Aorta (tissue), 5 donors: Measurements from ENCODE around the gene CCDC190. TPM values are rescaled to one million over a fixed set of nuclear protein-coding genes. Genes with fewer than 3 reads are reported as not detected.
"Not testable (repeated sequence)": the region's sequence is repeated elsewhere in the genome, so short reads cannot be mapped to it uniquely, and the experiment has no call there.

ENCODE experiments used
- ATAC-seq: fragments of 200-7000 bp; cut with Tn5 transposase; one replicate; pipeline ENCODE4 v1.9.1; 2022; ENCODE audit warnings: moderate library complexity; ENCODE audit not compliant: low FRiP score
- DNase-seq, 2 donors: peaks; one replicate each; pipeline ENCODE4 v3.0.0-alpha.2; 2020
- H3K27ac ChIP-seq, 2 donors: one replicate each; pipeline ENCODE4 v1.5.1; 2013; ENCODE audit warnings: low read length in 2 of 2, mild to moderate bottlenecking in 2 of 2, moderate library complexity in 2 of 2, control low read depth in 1 of 2, inconsistent platforms in 1 of 2, low read depth in 1 of 2
- H3K27me3 ChIP-seq, 2 donors: one replicate each; pipeline ENCODE4 v1.6.1; 2013; ENCODE audit warnings: control low read depth in 1 of 2, low read length in 1 of 2, mild to moderate bottlenecking in 1 of 2, moderate library complexity in 1 of 2; ENCODE audit not compliant: insufficient read depth in 2 of 2, control insufficient read depth in 1 of 2
- H3K36me3 ChIP-seq, 2 donors: one replicate each; pipeline ENCODE4 v1.6.1; 2013; ENCODE audit warnings: control low read depth in 1 of 2, low read length in 1 of 2, mild to moderate bottlenecking in 1 of 2; ENCODE audit not compliant: insufficient read depth in 2 of 2, control insufficient read depth in 1 of 2
- H3K4me1 ChIP-seq, 2 donors: one replicate each; pipeline ENCODE4 v1.6.1; 2013; ENCODE audit warnings: low read length in 2 of 2, control low read depth in 1 of 2, mild to moderate bottlenecking in 1 of 2, moderate library complexity in 1 of 2; ENCODE audit not compliant: insufficient read depth in 2 of 2, control insufficient read depth in 1 of 2
- H3K4me3 ChIP-seq, 2 donors: one replicate each; pipeline ENCODE4 v1.5.1; 2013; ENCODE audit warnings: low read length in 2 of 2, control low read depth in 1 of 2, mild to moderate bottlenecking in 1 of 2
- H3K9me3 ChIP-seq: one replicate; pipeline ENCODE4 v1.6.1; 2013; ENCODE audit warnings: mild to moderate bottlenecking, low read length; ENCODE audit not compliant: control insufficient read depth
- WGBS, 2 donors: extraction: QIAGEN DNeasy Blood & Tissue Kit; methylation state at CpG; one replicate each; pipeline ENCODE4 v1.1.7; 2013; 5-methylcytosine and 5-hydroxymethylcytosine counted together
- intact Hi-C, 2 donors: fragments of 100-400 bp; cut with DNase I; formaldehyde crosslinking; loops; one replicate each; pipeline versions ENCODE4 v1.14.2 to v1.15.0; 2022
- polyA plus RNA-seq, 2 donors: library from polyadenylated mRNA; stranded (reverse); fragments of 200-250 nt; gene quantifications; one replicate each; pipeline ENCODE4 v1.2.3, GENCODE V29; 2013
- total RNA-seq, 2 donors: library from RNA; stranded (reverse); fragmentation: NEBNext Ultra II Directional; extraction: Animal tissue kit (Norgen Biotek cat#: 25700); gene quantifications; one replicate each; pipeline ENCODE4 v1.2.1, GENCODE V29; 2021
- donor health status: healthy with polysubstance abuse.
- donor health status: Bipolar disorder and iron deficiency.
- donor health status: DM: no; HTN: no; CAD: no.
- donor health status: DM: no; HTN: no; CAD: no.
- donor health status: DM: yes; HTN: yes; CAD: no.

CCDC190 gene
- total and polyA plus RNA-seq, 4 donors, result 1.0 to 4.1 (median 1.9) TPM

DNA sequence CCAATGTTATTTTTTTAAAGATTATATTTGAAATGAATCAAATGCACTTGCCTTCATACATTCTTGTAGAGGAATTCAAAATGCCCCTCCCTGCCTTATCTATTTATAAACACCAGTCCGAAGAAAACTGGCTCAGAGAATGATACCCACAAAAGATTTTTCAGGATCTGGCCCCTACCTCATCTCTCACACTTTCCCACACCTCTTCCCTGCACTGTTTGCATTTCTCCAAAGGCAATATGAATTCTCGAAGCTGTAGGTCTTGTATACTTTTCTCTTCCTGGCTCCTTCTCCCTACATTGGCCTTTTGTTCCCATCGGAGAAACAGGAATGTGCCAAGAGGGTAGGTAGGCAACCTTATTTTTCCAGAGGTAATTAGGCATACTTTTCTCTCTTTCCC, 12.0 kb upstream of the CCDC190 start:
- no peaks in the 10 kb centered on the region for H3K36me3 ChIP-seq
- H3K9me3 ChIP-seq, result no peaks in the 10 kb centered on the region
- DNase-seq (no peak), ATAC-seq (no peak)
- intact Hi-C loops, result loop anchor here in 1 of 2 donors (2.0 kb wide), 1 partner anchor 14 kb away; no protein-coding TSS in a partner anchor
- H3K27me3 ChIP-seq, result no peaks in the 10 kb centered on the region
- peak overlapping the region in 1 of 2 donors; percentile 37 for H3K27ac ChIP-seq
- H3K4me1 ChIP-seq, result peaks cover 0 to 1% of the 10 kb centered on the region in 2 donors
- 6 to 8% methylated on average over 3 of the region's 3 CpGs for WGBS, 2 donors
- H3K4me3 ChIP-seq, result no peak overlapping the region

DNA sequence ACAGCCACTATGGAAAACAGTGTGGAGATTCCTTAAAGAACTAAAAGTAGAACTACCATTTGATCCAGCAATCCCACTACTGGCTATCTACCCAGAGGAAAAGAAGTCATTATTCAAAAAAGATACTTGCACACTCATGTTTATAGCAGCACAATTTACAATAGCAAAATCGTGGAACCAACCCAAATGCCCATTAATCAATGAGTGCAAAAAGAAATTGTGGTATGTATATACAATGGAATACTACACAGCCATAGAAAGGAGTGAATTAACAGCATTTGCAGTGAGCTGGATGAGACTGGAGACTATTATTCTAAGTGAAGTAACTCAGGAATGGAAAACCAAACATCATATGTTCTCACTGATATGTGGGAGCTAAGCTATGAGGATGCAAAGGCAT, 10.4 kb upstream of the CCDC190 start:
- 66 to 77% methylated on average over 1 of the region's 1 CpG for WGBS, 2 donors
- DNase-seq, H3K36me3 ChIP-seq, H3K27me3 ChIP-seq, H3K27ac ChIP-seq, H3K9me3 ChIP-seq, intact Hi-C loops, H3K4me3 ChIP-seq, ATAC-seq, H3K4me1 ChIP-seq: not testable (repeated sequence)

DNA sequence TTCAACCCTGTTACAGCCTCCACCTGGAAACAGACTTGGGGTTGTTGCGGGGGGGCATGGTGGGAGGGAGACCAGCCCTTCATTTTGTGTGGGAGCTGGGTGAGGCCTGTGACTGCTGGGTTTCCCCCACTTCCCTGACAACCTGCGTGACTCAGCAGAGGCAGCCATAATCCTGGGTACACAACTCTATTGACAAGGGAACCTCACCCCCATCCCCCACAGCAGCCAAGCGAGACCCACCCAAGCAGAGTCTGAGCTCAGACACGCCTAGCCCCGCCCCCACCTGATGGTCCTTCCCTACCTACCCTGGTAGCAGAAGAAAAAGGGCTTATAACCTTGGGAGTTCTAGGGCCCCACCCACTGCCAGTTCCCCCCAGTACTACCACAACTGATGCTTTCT, 8.0 kb upstream of the CCDC190 start:
- Histone ChIP-seq H3K36me3 (no peaks in the 10 kb centered on the region), H3K9me3 (no peaks in the 10 kb centered on the region), H3K4me3 (no peak overlapping the region), H3K27me3 (no peaks in the 10 kb centered on the region), H3K27ac (no peak overlapping the region), H3K4me1 (peaks cover 0 to 1% of the 10 kb centered on the region in 2 donors)
- 93 to 97% methylated on average over 5 of the region's 5 CpGs for WGBS, 2 donors
- ATAC-seq (no peak), DNase-seq (no peak)
- intact Hi-C loops, result no loop called here

DNA sequence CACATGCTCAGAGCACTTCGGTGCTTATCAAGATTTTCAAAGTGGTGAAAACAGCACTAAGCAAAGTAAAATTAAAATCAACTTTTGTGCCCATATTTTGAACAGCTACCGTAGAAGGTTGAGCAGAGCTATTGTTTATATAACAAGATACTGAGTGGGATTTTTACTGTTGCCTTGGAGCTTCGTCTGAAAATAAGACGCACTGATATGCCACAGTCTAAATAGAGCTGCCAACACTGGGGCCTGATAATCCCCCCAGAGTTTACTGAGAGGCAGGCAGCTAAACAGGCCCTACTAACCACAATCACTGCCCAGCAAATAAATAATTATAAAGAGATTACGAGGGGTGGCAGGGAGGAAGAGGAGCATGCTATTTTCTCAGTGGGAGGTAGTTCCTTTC, 650 bp upstream of the CCDC190 start:
- H3K36me3 ChIP-seq, result no peaks in the 10 kb centered on the region
- no peaks in the 10 kb centered on the region for H3K9me3 ChIP-seq
- intact Hi-C loops, result no loop called here
- H3K4me3 ChIP-seq, result no peak overlapping the region
- H3K4me1 ChIP-seq, result peaks cover 8 to 16% of the 10 kb centered on the region in 2 donors
- H3K27me3 ChIP-seq, result no peaks in the 10 kb centered on the region
- ATAC-seq, result peak; percentile 41
- H3K27ac ChIP-seq, result peak overlapping the region; percentile 80 to 99
- DNase-seq, result no peak
- WGBS, 2 donors, result 4 to 8% methylated on average over 5 of the region's 5 CpGs

DNA sequence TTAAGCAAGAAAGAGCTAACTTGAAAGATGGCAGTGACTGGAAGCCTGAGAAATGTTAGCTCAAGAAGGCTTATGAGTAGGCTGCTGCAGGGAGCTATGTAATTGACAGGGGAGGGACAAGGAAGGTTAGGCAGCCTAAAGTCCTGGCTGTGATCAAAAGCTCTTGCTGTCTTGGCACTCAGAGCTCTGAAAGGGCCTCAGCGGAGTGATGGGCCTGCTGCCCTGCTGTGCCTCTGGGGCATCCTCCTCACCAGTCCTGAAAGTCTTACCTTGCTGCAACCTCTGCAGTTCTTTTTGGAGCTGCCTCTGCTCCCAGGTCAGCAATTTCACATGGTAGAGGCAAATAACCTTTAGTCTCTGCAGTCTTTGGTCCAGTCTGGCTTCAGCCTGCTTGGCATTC, 1.8 kb downstream of the CCDC190 start:
- intact Hi-C loops, result loop anchor here (2.0 to 5.0 kb wide), 2 partner anchors 14 to 313 kb away; no protein-coding TSS in a partner anchor
- 10 to 15% methylated on average over 1 of the region's 1 CpG for WGBS, 2 donors
- Histone ChIP-seq H3K27me3 (no peaks in the 10 kb centered on the region), H3K36me3 (no peaks in the 10 kb centered on the region), H3K4me1 (peaks cover 14 to 18% of the 10 kb centered on the region in 2 donors), H3K9me3 (no peaks in the 10 kb centered on the region), H3K4me3 (no peak overlapping the region), H3K27ac (peak overlapping the region; percentile 81 to 91)
- no peak for DNase-seq
- ATAC-seq, result no peak

DNA sequence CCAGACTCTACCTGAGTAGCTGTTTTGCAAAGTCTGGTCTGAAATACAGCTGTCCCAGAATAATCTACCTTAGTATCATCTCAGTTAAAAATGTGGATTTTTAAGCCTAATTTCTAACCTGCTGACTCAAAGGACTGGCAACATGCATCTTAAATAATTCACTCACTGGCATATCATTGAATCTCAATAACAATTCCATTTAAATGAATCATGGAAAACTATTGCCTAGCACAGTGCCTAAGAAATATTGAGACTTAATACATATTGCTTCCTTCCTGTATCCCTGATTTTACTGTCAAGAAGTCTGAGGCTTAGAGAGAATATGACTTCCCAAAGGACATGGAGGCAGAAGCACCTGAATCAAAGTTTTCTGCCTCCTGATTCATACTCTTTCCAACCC, 3.1 kb downstream of the CCDC190 start:
- Histone ChIP-seq H3K4me1 (peaks cover 14 to 18% of the 10 kb centered on the region in 2 donors), H3K27me3 (no peaks in the 10 kb centered on the region), H3K4me3 (no peak overlapping the region), H3K9me3 (no peaks in the 10 kb centered on the region), H3K27ac (peak overlapping the region; percentile 59 to 94), H3K36me3 (no peaks in the 10 kb centered on the region)
- ATAC-seq (no peak), DNase-seq (no peak)
- intact Hi-C loops, result loop anchor here (2.0 to 5.0 kb wide), 2 partner anchors 15 to 314 kb away; no protein-coding TSS in a partner anchor

DNA sequence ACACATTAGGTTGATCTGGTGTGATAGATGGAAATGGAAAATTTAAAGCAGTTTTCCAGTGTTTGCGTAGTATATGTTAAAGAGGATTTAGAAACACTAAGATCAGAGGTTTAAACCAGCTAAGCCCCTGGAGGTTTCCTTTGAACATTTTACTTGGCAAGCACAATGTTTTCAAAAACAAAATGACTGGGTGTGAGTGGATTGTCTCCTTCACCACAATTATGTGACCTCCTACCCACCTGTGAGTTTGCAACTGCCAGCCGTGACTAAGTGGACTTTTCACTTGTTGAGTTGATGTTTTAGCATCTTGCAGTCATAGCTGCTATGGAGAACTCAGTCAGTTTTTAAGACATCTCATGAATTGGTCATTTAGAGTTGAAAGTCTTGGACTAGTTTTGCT, 4.7 kb downstream of the CCDC190 start:
- no peak for ATAC-seq
- intact Hi-C loops, result loop anchor here (5.0 kb wide), 1 partner anchor 316 kb away; no protein-coding TSS in a partner anchor
- no peaks in the 10 kb centered on the region for H3K36me3 ChIP-seq
- no peaks in the 10 kb centered on the region for H3K9me3 ChIP-seq
- H3K27ac ChIP-seq, result peak overlapping the region; percentile 13 to 77
- no peak overlapping the region for H3K4me3 ChIP-seq
- peak in 1 of 2 donors; percentile 49 for DNase-seq
- H3K27me3 ChIP-seq, result no peaks in the 10 kb centered on the region
- 37 to 38% methylated on average over 2 of the region's 2 CpGs for WGBS, 2 donors
- peaks cover 11 to 18% of the 10 kb centered on the region in 2 donors for H3K4me1 ChIP-seq

DNA sequence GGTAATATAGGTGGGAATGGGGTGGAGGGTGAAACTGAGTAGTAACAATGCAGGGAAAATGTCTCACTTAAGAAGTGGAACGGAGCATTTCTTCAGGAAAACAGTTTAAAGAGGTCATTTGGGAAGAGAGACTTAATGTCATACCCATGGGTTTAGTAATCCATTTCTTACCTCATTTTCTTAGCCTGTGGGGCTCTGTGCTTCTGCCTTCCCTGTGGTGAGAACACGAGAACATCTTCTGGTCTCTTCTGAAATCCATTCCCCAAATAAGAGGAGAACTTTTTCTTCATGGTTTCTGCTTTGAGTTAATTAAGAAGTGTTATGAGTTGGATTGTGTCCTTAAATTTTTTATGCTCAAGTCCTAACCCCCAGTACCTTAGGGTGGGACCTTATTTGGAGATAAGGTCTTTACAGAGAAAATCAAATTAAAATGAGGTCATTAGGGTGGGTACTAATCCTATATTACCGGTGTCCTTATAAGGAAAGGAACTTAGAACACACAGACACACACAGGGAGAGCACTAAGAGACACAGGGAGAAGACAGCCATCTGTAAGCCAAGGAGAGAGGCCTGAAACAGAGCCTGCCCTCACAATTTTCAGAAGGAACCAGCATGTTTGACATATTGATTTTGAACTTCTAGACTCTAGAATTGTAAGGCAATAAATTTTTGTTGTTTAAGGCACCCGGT, 5.4 kb downstream of the CCDC190 start:
- Histone ChIP-seq H3K4me3 (no peak overlapping the region), H3K9me3 (no peaks in the 10 kb centered on the region), H3K27ac (peak overlapping the region in 1 of 2 donors; percentile 54), H3K27me3 (no peaks in the 10 kb centered on the region), H3K36me3 (no peaks in the 10 kb centered on the region), H3K4me1 (peaks cover 11 to 18% of the 10 kb centered on the region in 2 donors)
- DNase-seq, result no peak
- intact Hi-C loops, result loop anchor here (5.0 kb wide), 1 partner anchor 317 kb away; no protein-coding TSS in a partner anchor
- 70 to 74% methylated on average over 4 of the region's 4 CpGs for WGBS, 2 donors
- ATAC-seq, result no peak
